DND-41 (cell line): Measurements from ENCODE around the gene TRIM67.

Experiments
- ATAC-seq: fragments of 200-7000 bp; cut with Tn5 transposase; 3 replicates; pipeline ENCODE4 v1.9.1; 2021; ENCODE audit warnings: low read depth; ENCODE audit not compliant: insufficient read depth
- DNase-seq: peaks from one replicate; pipeline ENCODE4 v3.0.0-alpha.2; 2020
- H2AFZ ChIP-seq: 2 replicates; pipeline ENCODE4 v1.6.0; 2012; ENCODE audit warnings: low read depth, low read length
- H3K27ac ChIP-seq: 2 replicates; pipeline ENCODE4 v1.5.1; 2012; ENCODE audit warnings: low read length, inconsistent platforms
- H3K27me3 ChIP-seq: fragments of 200-600 bp; sonication (generic); 2 replicates; pipeline ENCODE4 v1.6.0; 2012; ENCODE audit warnings: low read length, mild to moderate bottlenecking, inconsistent platforms; ENCODE audit not compliant: insufficient read depth, poor library complexity
- H3K36me3 ChIP-seq: 2 replicates; pipeline ENCODE4 v1.5.1; 2012; ENCODE audit warnings: low read length, inconsistent platforms; ENCODE audit not compliant: insufficient read depth
- H3K4me1 ChIP-seq: 2 replicates; pipeline ENCODE4 v1.5.1; 2012; ENCODE audit warnings: mild to moderate bottlenecking, low read length; ENCODE audit not compliant: insufficient read depth
- H3K4me2 ChIP-seq: 2 replicates; pipeline ENCODE4 v1.6.0; 2012; ENCODE audit warnings: mild to moderate bottlenecking, moderate library complexity, low read length, inconsistent platforms; ENCODE audit not compliant: insufficient read depth
- H3K4me3 ChIP-seq, 2 experiments: fragments of 200-600 bp in 1 of 2; shearing (Covaris generic) in 1 of 2; 2 replicates each; pipeline ENCODE4 v1.5.1; 2012 to 2016; ENCODE audit warnings: inconsistent platforms in 2 of 2, low read length in 2 of 2, mild to moderate bottlenecking in 2 of 2, low read depth in 1 of 2, moderate library complexity in 1 of 2
- H3K79me2 ChIP-seq: 2 replicates; pipeline ENCODE4 v1.6.0; 2012; ENCODE audit warnings: low read length, inconsistent platforms; ENCODE audit not compliant: insufficient read depth
- H3K9ac ChIP-seq: 2 replicates; pipeline ENCODE4 v1.6.0; 2012; ENCODE audit warnings: low read depth, mild to moderate bottlenecking, inconsistent platforms, low read length, moderate library complexity
- H3K9me3 ChIP-seq: 2 replicates; pipeline ENCODE4 v1.5.1; 2012; ENCODE audit warnings: low read length, moderate library complexity, mild to moderate bottlenecking, inconsistent platforms; ENCODE audit not compliant: insufficient read depth, severe bottlenecking
- H4K20me1 ChIP-seq: 2 replicates; pipeline ENCODE4 v1.6.0; 2012; ENCODE audit warnings: low read length; ENCODE audit not compliant: insufficient read depth
- EZH2 ChIP-seq: IDR thresholded peaks from 3 replicates; pipeline ENCODE4 v1.6.1; 2012; ENCODE audit warnings: borderline replicate concordance, low read depth, mild to moderate bottlenecking, moderate library complexity, low read length, inconsistent platforms; ENCODE audit not compliant: severe bottlenecking
- TF ChIP-seq, protein P1 (sequence below): IDR thresholded peaks from 2 replicates; pipeline ENCODE4 v1.5.1; 2012; ENCODE audit warnings: borderline replicate concordance, low read length, moderate library complexity, mild to moderate bottlenecking; ENCODE audit not compliant: poor library complexity, severe bottlenecking; ENCODE audit errors: extremely low read depth

Gene TRIM67

DNA sequence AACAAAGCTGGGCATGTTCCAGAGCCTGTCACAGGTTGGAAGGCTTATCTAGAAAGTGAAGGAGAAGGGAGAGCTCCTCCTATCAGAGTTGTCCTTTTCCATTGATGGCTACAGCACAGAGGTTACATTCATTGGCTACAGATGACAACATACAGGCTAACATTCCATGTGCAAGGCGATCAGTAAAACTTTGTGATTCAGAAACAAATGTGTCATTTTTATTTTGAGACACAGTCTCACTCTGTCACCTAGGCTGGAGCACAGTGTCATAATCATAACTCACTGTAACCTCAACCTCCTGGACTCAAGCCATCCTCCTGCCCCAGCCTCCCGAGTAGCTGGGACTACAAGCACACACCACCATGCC is 32.6 kb downstream of the TRIM67 start:
- H3K27ac ChIP-seq: no peak overlapping the region
- no peaks in the 10 kb centered on the region for H3K9me3 ChIP-seq
- no peaks in the 10 kb centered on the region for H3K4me1 ChIP-seq
- TF ChIP-seq EZH2: no peak
- TF ChIP-seq, protein P1, sequence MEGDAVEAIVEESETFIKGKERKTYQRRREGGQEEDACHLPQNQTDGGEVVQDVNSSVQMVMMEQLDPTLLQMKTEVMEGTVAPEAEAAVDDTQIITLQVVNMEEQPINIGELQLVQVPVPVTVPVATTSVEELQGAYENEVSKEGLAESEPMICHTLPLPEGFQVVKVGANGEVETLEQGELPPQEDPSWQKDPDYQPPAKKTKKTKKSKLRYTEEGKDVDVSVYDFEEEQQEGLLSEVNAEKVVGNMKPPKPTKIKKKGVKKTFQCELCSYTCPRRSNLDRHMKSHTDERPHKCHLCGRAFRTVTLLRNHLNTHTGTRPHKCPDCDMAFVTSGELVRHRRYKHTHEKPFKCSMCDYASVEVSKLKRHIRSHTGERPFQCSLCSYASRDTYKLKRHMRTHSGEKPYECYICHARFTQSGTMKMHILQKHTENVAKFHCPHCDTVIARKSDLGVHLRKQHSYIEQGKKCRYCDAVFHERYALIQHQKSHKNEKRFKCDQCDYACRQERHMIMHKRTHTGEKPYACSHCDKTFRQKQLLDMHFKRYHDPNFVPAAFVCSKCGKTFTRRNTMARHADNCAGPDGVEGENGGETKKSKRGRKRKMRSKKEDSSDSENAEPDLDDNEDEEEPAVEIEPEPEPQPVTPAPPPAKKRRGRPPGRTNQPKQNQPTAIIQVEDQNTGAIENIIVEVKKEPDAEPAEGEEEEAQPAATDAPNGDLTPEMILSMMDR: no peak
- H3K9ac ChIP-seq: no peak overlapping the region
- H4K20me1 ChIP-seq: no peaks in the 10 kb centered on the region
- no peak overlapping the region for H3K4me3 ChIP-seq
- H3K27me3 ChIP-seq: peaks cover 3% of the 10 kb centered on the region
- no peaks in the 10 kb centered on the region for H3K79me2 ChIP-seq
- DNase-seq: no peak
- H3K36me3 ChIP-seq: no peaks in the 10 kb centered on the region
- no peak for ATAC-seq
- no peak overlapping the region for H2AFZ ChIP-seq
- no peak overlapping the region for H3K4me2 ChIP-seq

DNA sequence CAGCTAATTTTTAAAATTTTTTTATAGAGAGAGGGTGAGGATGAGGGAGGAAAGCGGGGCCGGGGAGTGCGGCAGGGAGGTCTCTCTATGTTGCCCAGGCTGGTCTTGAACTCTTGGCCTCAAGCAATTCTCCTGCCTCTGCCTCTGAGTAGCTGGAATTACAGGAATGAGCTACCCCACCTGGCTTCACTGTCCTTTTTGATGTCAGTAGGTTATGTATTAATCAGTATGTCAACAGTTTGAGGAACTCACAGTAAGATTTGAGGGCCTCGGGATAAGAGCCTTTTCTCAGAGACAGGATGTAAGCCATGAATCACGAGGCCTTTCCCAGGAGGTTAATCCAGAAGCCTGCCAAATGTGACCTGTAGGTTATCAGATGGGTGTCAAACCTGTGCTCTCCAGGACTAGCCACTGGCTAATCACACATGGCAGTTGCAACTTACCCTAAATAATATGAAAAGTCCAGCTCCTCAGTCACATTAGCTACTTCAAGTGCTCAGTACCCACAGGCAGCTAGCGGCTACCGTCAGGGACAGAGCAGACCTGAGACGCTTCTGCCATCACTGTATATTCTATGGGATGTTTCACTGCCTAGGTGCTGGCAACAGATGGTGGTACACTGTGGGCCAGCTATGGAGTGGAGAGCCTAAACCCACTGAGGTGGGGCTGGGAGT is 33.1 kb downstream of the TRIM67 start:
- Histone ChIP-seq H3K27ac (no peak overlapping the region), H3K4me2 (no peak overlapping the region)
- no peak for DNase-seq

DNA sequence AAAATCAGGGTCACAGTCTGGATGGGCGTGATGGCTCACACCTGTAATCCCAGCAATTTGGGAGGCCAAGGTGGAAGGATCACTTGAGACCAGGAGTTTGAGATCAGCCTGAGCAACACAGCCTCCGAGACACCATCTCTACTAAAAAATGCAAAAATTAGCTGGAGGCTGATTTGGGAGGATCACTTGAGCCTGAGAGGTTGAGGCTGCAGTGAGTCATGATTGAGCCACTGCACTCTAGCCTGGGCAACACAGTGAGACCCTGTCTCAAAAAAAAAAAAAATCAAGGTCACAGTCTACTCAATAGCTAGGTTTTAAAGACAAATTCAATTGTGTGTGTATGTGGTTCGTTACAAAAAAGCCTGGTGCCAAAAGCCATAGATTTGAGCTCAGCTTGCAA is 34.4 kb downstream of the TRIM67 start:
- DNase-seq: no peak
- Histone ChIP-seq H3K4me1 (no peaks in the 10 kb centered on the region), H4K20me1 (no peaks in the 10 kb centered on the region), H3K27me3 (peaks cover 6% of the 10 kb centered on the region), H3K4me3 (no peak overlapping the region), H3K79me2 (no peaks in the 10 kb centered on the region), H3K27ac (no peak overlapping the region), H2AFZ (no peak overlapping the region), H3K9ac (no peak overlapping the region), H3K36me3 (no peaks in the 10 kb centered on the region), H3K4me2 (no peak overlapping the region), H3K9me3 (no peaks in the 10 kb centered on the region)
- no peak for TF ChIP-seq EZH2
- TF ChIP-seq, protein P1: no peak
- no peak for ATAC-seq

More for the DNA sequence above, 33.1 kb downstream of the TRIM67 start:
- ATAC-seq: no peak
- no peak overlapping the region for H2AFZ ChIP-seq
- H3K9me3 ChIP-seq: no peaks in the 10 kb centered on the region
- H3K4me1 ChIP-seq: no peaks in the 10 kb centered on the region
- no peak overlapping the region for H3K9ac ChIP-seq
- H3K36me3 ChIP-seq: no peaks in the 10 kb centered on the region
- H3K79me2 ChIP-seq: no peaks in the 10 kb centered on the region
- H3K4me3 ChIP-seq: no peak overlapping the region
- peaks cover 3% of the 10 kb centered on the region for H3K27me3 ChIP-seq
- H4K20me1 ChIP-seq: no peaks in the 10 kb centered on the region
- TF ChIP-seq, protein P1: no peak
- TF ChIP-seq EZH2: no peak

DNA sequence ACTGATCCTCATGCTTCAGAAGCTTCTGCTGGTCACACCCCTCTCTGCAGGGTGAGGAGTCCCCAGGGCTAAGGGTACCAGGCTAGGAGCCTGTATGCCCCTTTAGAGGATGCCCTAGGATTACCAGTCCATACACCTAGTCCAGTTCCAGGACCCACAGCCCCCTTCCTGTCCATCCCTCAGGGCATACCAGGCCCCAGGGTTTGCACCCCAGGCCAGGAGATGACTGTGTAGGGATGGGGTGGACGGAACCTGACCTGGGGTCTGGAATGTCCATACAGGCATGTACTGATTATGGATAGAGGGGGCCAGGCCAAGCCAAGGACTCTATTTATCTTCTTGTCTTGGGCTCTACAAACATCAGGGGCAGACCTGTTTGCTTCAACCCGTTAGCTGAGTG is 34.9 kb downstream of the TRIM67 start:
- TF ChIP-seq EZH2: no peak
- no peaks in the 10 kb centered on the region; the same call in 1 of the 2 replicates for H3K4me1 ChIP-seq
- DNase-seq (no peak), ATAC-seq (no peak)
- H3K27ac ChIP-seq: no peak overlapping the region
- no peak overlapping the region for H3K9ac ChIP-seq
- no peak overlapping the region for H3K4me2 ChIP-seq
- no peak overlapping the region for H2AFZ ChIP-seq
- no peaks in the 10 kb centered on the region for H4K20me1 ChIP-seq
- no peak overlapping the region for H3K4me3 ChIP-seq
- no peaks in the 10 kb centered on the region for H3K36me3 ChIP-seq
- peaks cover 6% of the 10 kb centered on the region for H3K27me3 ChIP-seq
- H3K79me2 ChIP-seq: no peaks in the 10 kb centered on the region
- H3K9me3 ChIP-seq: no peaks in the 10 kb centered on the region
